ENCODE data around the gene CRACR2B.

The CRACR2B gene

DNA sequence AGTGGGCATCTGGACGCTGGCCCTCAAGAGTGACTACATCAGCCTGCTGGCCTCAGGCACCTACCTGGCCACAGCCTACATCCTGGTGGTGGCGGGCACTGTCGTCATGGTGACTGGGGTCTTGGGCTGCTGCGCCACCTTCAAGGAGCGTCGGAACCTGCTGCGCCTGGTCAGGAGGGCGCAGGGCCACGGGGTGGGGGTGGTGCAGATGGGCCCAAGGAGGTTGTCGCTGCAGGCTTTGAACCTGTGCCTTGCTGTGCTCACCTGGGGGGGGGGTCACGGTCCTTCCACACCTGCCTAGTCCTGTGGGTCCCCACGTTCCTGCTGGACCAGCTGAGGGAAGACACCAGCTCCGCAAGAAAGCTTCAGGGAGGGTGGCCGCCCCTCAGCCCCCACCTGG is 8.6 kb downstream of the CRACR2B start:
- Histone ChIP-seq H3K36me3 (ENCODE audit: control insufficient read depth, low read length) (peaks cover 37% of the 10 kb centered on the region), H3K9me3 (ENCODE audit: control insufficient read depth, insufficient read depth, low read length) (no peaks in the 10 kb centered on the region), H3K4me3 (ENCODE audit: low read length) (no peak overlapping the region), H3K4me1 (ENCODE audit: control insufficient read depth, low read length) (peaks cover 18% of the 10 kb centered on the region), H3K27me3 (ENCODE audit: control insufficient read depth, low read length) (peaks cover 36% of the 10 kb centered on the region), H3F3A (ENCODE audit: control insufficient read depth, insufficient read depth) (no peaks in the 10 kb centered on the region), H4K20me1 (ENCODE audit: control insufficient read depth, insufficient read depth, low read depth, low read length) (peaks cover 13% of the 10 kb centered on the region), H3K9me2 (replicated peaks; ENCODE audit: control insufficient read depth, low read length) (no peaks in the 10 kb centered on the region), H3K27ac (ENCODE audit: low read depth, low read length) (no peak overlapping the region), H3K4me2 (ENCODE audit: low read length) (no peak overlapping the region), H3K79me2 (ENCODE audit: control insufficient read depth, low read length) (peaks cover 14% of the 10 kb centered on the region)
- TF ChIP-seq, protein P1, sequence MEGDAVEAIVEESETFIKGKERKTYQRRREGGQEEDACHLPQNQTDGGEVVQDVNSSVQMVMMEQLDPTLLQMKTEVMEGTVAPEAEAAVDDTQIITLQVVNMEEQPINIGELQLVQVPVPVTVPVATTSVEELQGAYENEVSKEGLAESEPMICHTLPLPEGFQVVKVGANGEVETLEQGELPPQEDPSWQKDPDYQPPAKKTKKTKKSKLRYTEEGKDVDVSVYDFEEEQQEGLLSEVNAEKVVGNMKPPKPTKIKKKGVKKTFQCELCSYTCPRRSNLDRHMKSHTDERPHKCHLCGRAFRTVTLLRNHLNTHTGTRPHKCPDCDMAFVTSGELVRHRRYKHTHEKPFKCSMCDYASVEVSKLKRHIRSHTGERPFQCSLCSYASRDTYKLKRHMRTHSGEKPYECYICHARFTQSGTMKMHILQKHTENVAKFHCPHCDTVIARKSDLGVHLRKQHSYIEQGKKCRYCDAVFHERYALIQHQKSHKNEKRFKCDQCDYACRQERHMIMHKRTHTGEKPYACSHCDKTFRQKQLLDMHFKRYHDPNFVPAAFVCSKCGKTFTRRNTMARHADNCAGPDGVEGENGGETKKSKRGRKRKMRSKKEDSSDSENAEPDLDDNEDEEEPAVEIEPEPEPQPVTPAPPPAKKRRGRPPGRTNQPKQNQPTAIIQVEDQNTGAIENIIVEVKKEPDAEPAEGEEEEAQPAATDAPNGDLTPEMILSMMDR (IDR thresholded peaks at IDR 0.05; ENCODE audit: low read depth, low read length, poor library complexity, severe bottlenecking), result no peak
- TF ChIP-seq EZH2phosphoT487 (IDR thresholded peaks at IDR 0.05; ENCODE audit: borderline replicate concordance, low read length), result no peak

DNA sequence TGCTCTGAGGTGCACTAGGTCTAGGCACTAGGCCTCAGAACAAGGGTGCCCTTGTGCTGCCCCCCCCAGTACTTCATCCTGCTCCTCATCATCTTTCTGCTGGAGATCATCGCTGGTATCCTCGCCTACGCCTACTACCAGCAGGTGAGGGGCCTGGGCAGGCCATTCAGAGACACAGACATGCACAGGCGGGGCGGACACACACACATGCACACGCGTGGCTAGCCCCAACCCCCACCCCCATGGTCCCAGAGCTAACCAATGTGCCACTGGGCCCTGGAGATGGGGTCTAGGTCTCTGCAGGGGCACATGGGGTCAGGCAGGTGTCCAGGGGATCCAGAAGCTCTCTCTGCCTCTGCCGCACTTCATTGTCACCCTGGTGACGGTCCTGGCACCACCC is 9.0 kb downstream of the CRACR2B start:
- peaks cover 18% of the 10 kb centered on the region for H3K4me1 ChIP-seq (ENCODE audit: control insufficient read depth, low read length)

DNA sequence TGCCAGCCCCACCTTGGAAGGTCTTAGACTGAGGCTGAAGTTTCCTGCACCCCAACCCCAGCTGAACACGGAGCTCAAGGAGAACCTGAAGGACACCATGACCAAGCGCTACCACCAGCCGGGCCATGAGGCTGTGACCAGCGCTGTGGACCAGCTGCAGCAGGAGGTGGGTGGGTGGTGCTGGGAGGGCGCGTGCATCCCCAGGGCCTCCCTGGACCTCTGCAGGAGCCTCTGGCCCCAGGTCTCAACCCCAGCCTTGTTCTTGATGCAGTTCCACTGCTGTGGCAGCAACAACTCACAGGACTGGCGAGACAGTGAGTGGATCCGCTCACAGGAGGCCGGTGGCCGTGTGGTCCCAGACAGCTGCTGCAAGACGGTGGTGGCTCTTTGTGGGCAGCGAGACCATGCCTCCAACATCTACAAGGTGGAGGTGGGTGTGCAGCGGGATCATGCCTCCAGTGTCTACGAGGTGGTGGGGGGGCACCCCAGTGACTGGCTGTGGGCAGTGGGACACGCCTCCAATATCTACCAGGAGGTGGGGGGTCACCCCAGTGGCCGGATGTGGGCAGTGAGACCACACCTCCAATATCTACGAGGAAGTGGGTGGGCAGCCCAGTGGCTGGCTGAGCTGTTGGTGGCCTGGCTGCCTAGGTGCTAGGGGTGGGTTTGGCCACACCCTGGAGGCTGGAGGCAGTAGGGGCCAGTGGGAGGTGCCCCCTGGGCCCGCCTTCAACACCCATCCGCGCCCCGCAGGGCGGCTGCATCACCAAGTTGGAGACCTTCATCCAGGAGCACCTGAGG is 9.7 kb downstream of the CRACR2B start:
- peaks cover 25% of the 10 kb centered on the region for H3K79me2 ChIP-seq (ENCODE audit: control insufficient read depth, low read length)
- H3K9me2 ChIP-seq (replicated peaks; ENCODE audit: control insufficient read depth, low read length), result no peaks in the 10 kb centered on the region
- peaks cover 16% of the 10 kb centered on the region for H3K4me1 ChIP-seq (ENCODE audit: control insufficient read depth, low read length)
- TF ChIP-seq, protein P1 (IDR thresholded peaks at IDR 0.05; ENCODE audit: low read depth, low read length, poor library complexity, severe bottlenecking), result no peak
- no peak for TF ChIP-seq EZH2phosphoT487 (IDR thresholded peaks at IDR 0.05; ENCODE audit: borderline replicate concordance, low read length)
- no peaks in the 10 kb centered on the region for H3K9me3 ChIP-seq (ENCODE audit: control insufficient read depth, insufficient read depth, low read length)
- peaks cover 41% of the 10 kb centered on the region for H3K36me3 ChIP-seq (ENCODE audit: control insufficient read depth, low read length)
- peaks cover 24% of the 10 kb centered on the region for H3K27me3 ChIP-seq (ENCODE audit: control insufficient read depth, low read length)
- no peaks in the 10 kb centered on the region for H3F3A ChIP-seq (ENCODE audit: control insufficient read depth, insufficient read depth)
- no peak overlapping the region for H3K27ac ChIP-seq (ENCODE audit: low read depth, low read length)
- H4K20me1 ChIP-seq (ENCODE audit: control insufficient read depth, insufficient read depth, low read depth, low read length), result peaks cover 14% of the 10 kb centered on the region
- H3K4me2 ChIP-seq (ENCODE audit: low read length), result no peak overlapping the region
- H3K4me3 ChIP-seq (ENCODE audit: low read length), result no peak overlapping the region

More for the DNA sequence above, 9.0 kb downstream of the CRACR2B start:
- Histone ChIP-seq H3K27ac (ENCODE audit: low read depth, low read length) (no peak overlapping the region), H3K9me3 (ENCODE audit: control insufficient read depth, insufficient read depth, low read length) (no peaks in the 10 kb centered on the region), H3K27me3 (ENCODE audit: control insufficient read depth, low read length) (peaks cover 31% of the 10 kb centered on the region), H3F3A (ENCODE audit: control insufficient read depth, insufficient read depth) (no peaks in the 10 kb centered on the region), H3K4me3 (ENCODE audit: low read length) (no peak overlapping the region), H3K79me2 (ENCODE audit: control insufficient read depth, low read length) (peaks cover 19% of the 10 kb centered on the region), H3K36me3 (ENCODE audit: control insufficient read depth, low read length) (peaks cover 37% of the 10 kb centered on the region), H3K4me2 (ENCODE audit: low read length) (no peak overlapping the region), H4K20me1 (ENCODE audit: control insufficient read depth, insufficient read depth, low read depth, low read length) (peaks cover 14% of the 10 kb centered on the region), H3K9me2 (replicated peaks; ENCODE audit: control insufficient read depth, low read length) (no peaks in the 10 kb centered on the region)
- TF ChIP-seq, protein P1 (IDR thresholded peaks at IDR 0.05; ENCODE audit: low read depth, low read length, poor library complexity, severe bottlenecking), result no peak
- no peak for TF ChIP-seq EZH2phosphoT487 (IDR thresholded peaks at IDR 0.05; ENCODE audit: borderline replicate concordance, low read length)

Data from DOHH2 (cell line).